ENCODE data around the gene TRIP12. TPM values are rescaled to one million over a fixed set of nuclear protein-coding genes. Genes with fewer than 3 reads are reported as not detected.

TRIP12 gene
- total and polyA plus RNA-seq, 12 donors, result 15.6 to 247 (median 198) TPM

GRCh38 chr2:229945975-229946374 lies 24.2 kb upstream of the TRIP12 start:
- intact Hi-C loops (cut with DNase I), result no loop called here
- WGBS, 2 donors, result 94 to 95% methylated on average over 8 of the region's 8 CpGs
- Histone ChIP-seq H3K36me3 (no peaks in the 10 kb centered on the region), H3K9me3 (no peaks in the 10 kb centered on the region), H3K4me1 (no peaks in the 10 kb centered on the region), H3K27me3 (no peaks in the 10 kb centered on the region), H3K4me3 (no peak overlapping the region), H3K27ac (no peak overlapping the region)
- TF ChIP-seq, protein P1, sequence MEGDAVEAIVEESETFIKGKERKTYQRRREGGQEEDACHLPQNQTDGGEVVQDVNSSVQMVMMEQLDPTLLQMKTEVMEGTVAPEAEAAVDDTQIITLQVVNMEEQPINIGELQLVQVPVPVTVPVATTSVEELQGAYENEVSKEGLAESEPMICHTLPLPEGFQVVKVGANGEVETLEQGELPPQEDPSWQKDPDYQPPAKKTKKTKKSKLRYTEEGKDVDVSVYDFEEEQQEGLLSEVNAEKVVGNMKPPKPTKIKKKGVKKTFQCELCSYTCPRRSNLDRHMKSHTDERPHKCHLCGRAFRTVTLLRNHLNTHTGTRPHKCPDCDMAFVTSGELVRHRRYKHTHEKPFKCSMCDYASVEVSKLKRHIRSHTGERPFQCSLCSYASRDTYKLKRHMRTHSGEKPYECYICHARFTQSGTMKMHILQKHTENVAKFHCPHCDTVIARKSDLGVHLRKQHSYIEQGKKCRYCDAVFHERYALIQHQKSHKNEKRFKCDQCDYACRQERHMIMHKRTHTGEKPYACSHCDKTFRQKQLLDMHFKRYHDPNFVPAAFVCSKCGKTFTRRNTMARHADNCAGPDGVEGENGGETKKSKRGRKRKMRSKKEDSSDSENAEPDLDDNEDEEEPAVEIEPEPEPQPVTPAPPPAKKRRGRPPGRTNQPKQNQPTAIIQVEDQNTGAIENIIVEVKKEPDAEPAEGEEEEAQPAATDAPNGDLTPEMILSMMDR (IDR thresholded peaks at IDR 0.05), result no peak
- DNase-seq (no peak), ATAC-seq (no peak)

- Histone ChIP-seq H3K9me3 (no peaks in the 10 kb centered on the region), H3K36me3 (no peaks in the 10 kb centered on the region), H3K27me3 (no peaks in the 10 kb centered on the region), H3K27ac (no peak overlapping the region), H3K4me1 (no peaks in the 10 kb centered on the region), H3K4me3 (no peak overlapping the region)
- WGBS, 2 donors, result 75 to 76% methylated on average over 5 of the region's 5 CpGs
- TF ChIP-seq, protein P1 (IDR thresholded peaks at IDR 0.05), result no peak
- intact Hi-C loops (cut with DNase I), result no loop called here
- ATAC-seq (no peak), DNase-seq (no peak)
Measured at GRCh38 chr2:229943770-229944449, 22.1 kb upstream of the TRIP12 start.

- Histone ChIP-seq H3K9me3 (no peaks in the 10 kb centered on the region), H3K4me3 (no peak overlapping the region), H3K4me1 (no peaks in the 10 kb centered on the region), H3K27me3 (no peaks in the 10 kb centered on the region), H3K36me3 (no peaks in the 10 kb centered on the region), H3K27ac (no peak overlapping the region)
- no peak for ATAC-seq
- TF ChIP-seq, protein P1 (IDR thresholded peaks at IDR 0.05), result no peak
- intact Hi-C loops (cut with DNase I), result no loop called here
- 95 to 98% methylated on average over 2 of the region's 2 CpGs for WGBS, 2 donors
- DNase-seq, result no peak
Measured at GRCh38 chr2:229943171-229943570, 21.4 kb upstream of the TRIP12 start.

DNA sequence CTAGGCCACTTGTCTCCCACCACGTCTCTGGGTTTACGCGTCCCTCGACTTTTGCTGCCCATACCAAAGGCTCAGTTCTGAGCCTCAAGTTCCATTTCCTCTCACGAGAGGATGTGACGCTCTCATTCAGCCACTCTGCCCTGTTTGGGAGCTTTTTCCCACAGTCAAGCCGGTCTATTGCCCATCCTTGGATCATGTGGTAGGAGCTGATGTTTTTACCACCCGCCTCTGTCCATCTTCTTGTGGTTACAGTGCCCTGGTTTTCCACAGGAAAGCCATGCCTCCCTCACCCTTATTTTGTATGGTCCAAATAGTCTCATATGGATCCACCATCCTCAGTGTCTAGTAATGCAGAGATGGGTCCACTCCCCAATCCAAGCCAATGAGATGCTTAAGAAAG lies 20.9 kb upstream of the TRIP12 start:
- 94 to 97% methylated on average over 8 of the region's 8 CpGs for WGBS, 2 donors
- intact Hi-C loops (cut with DNase I), result no loop called here
- no peak for DNase-seq

More for the DNA sequence above, 20.9 kb upstream of the TRIP12 start:
- TF ChIP-seq, protein P1 (IDR thresholded peaks at IDR 0.05), result no peak
- Histone ChIP-seq H3K27me3 (no peaks in the 10 kb centered on the region), H3K4me1 (no peaks in the 10 kb centered on the region), H3K36me3 (no peaks in the 10 kb centered on the region), H3K27ac (no peak overlapping the region), H3K9me3 (no peaks in the 10 kb centered on the region), H3K4me3 (no peak overlapping the region)
- ATAC-seq, result no peak
